Stimulated activated CD4-positive, alpha-beta T cell treated with anti-CD3 and anti-CD28 coated beads, Interleukin-12 subunit alpha, Interleukin-12 subunit beta, amount 100 ng/mL, for 4 hours (primary cell): Measurements from ENCODE around the gene RHBG.

Experiments used
- DNase-seq: peaks from one replicate; pipeline ENCODE4 v3.0.0-alpha.2; 2020

Gene RHBG

DNA sequence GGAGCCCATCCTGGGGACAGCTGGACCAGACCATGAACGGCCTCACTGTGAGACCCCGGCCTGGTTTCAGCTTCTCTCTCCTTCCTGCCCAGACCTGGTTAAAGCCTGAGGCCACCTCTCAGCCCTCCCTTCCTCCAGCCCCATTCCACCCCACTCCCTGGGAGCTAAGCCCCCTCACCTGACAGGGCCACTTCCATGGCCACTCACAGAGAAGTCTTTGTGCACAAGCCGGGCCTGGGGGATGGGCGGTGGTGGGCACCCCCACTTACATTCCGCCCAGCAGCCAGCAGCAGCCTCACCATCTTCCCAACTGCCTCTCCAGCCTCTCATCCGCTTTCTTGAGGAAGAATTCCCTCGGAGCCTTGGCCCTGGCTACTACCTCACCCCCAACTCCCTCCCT is 40.4 kb downstream of the RHBG start:
- DNase-seq = no peak

- DNase-seq = no peak
Observed at GRCh38 chr1:156410238-156410637, 41.2 kb downstream of the RHBG start.

DNA sequence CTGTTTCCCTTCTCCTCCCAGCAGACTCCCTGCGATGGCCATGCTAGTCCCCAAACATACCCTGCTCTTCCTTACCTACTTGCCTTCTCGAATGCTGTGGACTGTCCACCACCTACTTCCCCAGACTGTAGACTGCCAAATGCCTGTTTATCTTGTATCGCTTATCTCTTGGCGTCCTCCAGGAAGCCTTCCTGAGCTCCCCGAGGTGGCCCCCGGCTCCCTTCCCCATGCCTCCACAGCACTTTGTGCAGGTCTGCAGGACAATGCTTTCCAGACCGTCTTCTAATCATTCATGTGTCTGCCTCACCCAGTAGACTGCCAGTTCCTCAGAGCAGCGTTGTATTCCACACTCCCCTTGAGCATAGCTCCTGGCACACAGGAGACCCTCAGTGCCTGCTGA is 41.7 kb downstream of the RHBG start:
- DNase-seq = no peak

DNA sequence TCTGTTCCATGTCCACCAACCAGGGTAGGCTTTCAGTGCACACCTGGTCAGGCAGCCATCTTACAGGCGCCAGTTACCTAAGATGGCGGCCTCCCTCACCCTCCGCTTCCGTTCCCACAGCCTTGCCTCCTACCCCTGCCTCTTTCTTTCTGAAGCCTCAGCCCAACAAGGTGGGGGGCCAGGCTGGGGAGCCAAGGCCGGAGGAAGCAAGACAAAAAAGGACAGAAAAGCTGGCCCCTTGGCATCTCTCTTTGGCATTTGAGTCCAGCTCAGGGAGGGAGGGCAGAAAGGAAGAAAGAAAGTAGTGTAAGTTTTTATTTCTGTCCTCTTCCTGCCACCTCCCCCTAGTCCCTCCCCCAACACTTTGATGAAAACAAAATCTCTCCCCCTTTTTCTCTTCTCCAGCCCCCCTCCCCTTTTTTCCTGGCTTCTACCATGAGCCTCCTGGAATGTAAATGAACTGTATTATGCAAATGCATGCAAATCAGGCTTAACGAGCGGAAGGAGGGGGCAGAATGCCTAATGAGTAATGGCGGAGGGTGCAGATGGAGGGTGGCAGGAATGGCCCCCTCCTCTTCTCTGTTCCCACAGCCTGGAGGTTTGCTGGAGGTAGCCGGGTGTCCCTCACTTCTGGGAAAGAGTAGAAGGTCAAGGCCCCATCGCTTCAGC is 43.8 kb downstream of the RHBG start:
- no peak for DNase-seq

- DNase-seq = no peak
Observed at GRCh38 chr1:156413391-156414246, 44.6 kb downstream of the RHBG start.

- DNase-seq = no peak
Observed at GRCh38 chr1:156414461-156415064, 45.6 kb downstream of the RHBG start.

DNA sequence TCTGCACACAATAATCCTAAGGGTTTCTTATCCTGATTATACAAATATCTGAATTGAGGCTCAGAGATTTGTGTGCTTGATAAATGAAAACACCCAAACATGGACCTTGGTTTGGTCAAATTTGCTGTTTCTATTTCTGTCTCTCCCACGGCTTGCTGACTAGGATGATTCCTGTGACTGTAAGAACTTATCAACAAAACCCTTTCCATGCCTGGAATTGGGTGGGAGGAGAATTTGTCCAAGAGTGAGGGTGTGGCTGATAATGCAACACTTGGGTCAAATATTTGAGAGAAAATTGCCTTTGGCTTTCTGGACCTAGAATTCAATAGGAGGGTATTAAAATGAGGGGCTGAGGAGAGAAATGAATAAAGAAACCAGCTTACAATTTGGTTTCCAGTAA is 48.0 kb downstream of the RHBG start:
- no peak for DNase-seq

- no peak for DNase-seq
Observed at GRCh38 chr1:156417401-156418020, 48.5 kb downstream of the RHBG start.

- no peak for DNase-seq
Observed at GRCh38 chr1:156418416-156419070, 49.5 kb downstream of the RHBG start.

- peak; percentile 22 for DNase-seq
Observed at GRCh38 chr1:156419854-156420204, 50.8 kb downstream of the RHBG start.

GRCh38 chr1:156420205-156421061 is 51.4 kb downstream of the RHBG start:
- peak; percentile 33 for DNase-seq

DNA sequence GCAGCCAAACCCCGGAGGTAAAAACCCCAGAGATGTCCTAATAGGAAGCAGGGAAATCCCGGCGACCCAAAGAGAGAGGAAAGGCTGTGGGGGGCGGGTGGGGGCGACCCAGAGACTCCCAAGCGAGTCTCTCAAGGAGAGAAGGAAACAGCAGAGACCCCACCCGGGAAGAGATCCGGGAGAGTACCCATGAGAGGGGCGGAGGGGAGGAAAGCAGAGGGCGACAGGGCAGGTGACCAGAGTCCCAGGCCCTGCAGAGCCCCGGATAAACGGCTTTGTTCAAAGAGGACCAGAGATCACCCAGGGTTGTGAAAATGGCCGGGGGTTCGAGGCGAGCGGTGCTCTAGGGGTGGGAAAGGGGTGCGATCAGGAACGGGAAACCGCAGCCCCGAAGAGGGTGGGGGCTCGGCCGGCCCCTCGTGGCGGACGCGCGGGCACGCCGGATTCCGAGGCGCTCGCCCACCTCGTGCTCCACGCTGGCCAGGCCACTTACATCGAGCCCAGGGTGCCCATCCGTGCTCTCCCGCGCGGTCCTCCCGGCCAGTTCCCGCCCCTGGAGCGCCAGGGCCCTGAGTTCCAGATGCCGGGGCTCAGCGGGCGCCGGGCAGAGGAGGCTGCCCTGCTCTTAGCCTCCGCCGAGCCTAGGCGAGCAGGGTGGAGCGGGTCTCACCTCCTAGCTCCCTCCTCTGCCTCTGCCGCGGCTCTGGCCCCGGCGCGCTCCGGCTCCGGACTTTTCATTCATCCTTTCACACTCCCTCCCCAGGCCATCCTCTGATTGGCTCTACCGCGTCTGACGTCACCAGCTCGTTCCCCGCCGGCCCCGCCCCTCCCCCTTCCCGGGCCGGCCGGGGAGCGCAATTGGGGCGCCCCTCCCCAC is 52.3 kb downstream of the RHBG start:
- DNase-seq = peak; percentile 69

DNA sequence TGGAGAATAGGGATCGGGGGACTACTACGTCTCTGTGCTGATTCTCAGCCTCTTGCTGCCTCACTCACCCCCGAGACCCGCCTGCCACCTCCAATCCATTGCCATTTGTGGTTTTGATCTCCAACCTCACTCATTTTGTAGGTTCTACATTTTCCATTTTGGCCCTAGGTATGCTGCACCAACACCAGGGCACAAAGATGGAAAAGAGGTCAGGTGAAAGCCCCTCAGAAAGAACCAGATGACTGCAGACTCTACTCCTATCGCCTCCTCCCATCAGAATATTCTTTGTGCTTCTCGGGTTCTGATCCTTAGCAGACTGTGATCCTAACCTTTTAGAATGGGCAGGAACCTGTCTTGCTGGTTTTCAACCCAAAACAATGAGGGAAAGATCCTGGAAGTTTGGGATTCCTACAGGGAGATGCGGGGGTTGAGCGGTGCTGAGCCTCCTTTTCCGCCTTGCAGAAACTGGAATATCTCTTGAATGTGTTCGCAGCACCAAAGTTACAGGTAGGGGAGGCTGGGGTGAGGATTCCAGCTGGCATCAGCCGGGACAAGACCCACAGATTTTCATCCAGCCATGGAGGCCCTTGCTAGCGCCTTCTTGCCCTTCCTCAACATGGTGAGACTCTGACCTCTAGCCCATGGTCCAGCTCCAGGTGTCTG is 53.1 kb downstream of the RHBG start:
- DNase-seq = no peak

- no peak for DNase-seq
Observed at GRCh38 chr1:156422602-156423091, 53.6 kb downstream of the RHBG start.

GRCh38 chr1:156423422-156424352 is 54.7 kb downstream of the RHBG start:
- no peak for DNase-seq

DNA sequence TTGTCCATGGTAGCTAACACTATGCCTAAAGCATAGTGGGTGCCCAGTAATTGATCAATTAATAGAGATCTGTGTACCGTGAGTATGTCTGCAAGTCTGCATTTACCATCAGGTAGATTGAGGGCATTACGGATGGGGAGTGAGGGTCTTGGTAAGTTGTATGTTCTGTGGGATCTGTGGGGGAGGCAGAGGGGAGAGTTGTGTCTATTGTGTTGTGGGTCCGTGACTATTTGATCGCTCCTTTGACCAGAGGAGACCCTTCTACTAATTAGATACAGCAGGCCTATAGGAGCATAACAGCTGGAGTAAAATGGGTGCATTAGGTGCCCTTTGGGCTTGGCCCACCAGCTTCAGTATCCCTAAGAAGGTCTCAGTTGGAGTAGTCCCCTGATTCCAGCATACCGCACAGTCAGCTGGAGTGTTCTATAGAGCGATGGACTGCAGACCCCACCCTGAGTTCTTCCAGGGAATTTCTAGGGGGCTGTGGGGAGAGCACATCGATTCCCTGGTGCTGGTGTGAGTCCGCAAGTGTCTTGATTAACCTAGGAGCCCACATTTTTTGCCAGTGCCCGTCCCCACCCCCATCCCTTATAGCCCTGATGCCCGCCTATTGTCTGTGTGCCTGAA is 55.9 kb downstream of the RHBG start:
- DNase-seq = no peak

DNA sequence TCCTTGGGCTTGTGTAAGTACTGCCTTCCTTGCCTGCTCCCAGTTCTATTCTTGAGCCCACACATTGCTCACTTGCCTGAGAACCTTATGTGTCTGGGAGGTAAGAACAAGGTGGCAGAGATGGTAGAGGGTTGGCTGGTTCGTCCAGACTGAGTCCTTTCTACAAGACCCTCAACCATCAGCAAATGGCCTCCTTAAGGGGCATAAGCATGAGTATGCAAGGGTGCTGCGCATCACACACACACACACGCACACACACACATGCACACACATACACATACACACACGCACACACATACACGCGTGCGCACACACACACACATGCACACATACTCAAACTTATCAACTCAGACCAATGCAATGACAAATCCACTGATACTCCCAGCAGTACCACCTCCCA is 56.9 kb downstream of the RHBG start:
- no peak for DNase-seq

DNA sequence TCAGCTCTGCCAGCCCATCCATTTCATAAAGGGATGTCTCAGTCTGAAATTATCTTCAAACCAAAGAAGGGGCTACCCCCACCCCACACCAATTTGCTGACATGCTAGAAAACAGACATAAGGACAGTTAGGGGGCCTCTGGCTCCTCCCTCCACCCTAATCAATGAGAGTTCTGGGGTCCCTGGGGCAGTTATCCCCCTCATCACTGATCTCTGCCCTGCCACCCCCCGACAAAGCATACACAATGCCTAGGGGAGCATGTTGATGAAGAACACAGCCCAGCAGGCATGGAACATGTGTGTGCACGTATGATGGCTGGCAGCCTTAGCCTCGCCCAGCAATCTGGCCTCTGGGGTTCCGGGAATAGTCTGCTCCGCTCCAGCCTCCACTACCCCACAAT is 58.9 kb downstream of the RHBG start:
- DNase-seq = no peak
